Measurements from ENCODE around the gene CHD2.

The CHD2 gene

GRCh38 chr15:93012786-93013185 lies 112.7 kb downstream of the CHD2 start:
- Histone ChIP-seq H3F3A (ENCODE audit: control insufficient read depth, insufficient read depth) (no peaks in the 10 kb centered on the region), H3K9me2 (replicated peaks; ENCODE audit: control insufficient read depth, low read length) (no peaks in the 10 kb centered on the region), H3K79me2 (ENCODE audit: control insufficient read depth, low read length) (no peaks in the 10 kb centered on the region), H4K20me1 (ENCODE audit: control insufficient read depth, insufficient read depth, low read depth, low read length) (no peaks in the 10 kb centered on the region; the same call in 1 of the 2 replicates), H3K4me2 (ENCODE audit: low read length) (no peak overlapping the region), H3K27me3 (ENCODE audit: control insufficient read depth, low read length) (no peaks in the 10 kb centered on the region), H3K27ac (ENCODE audit: low read depth, low read length) (no peak overlapping the region), H3K4me1 (ENCODE audit: control insufficient read depth, low read length) (no peaks in the 10 kb centered on the region), H3K9me3 (ENCODE audit: control insufficient read depth, insufficient read depth, low read length) (no peaks in the 10 kb centered on the region), H3K4me3 (ENCODE audit: low read length) (no peak overlapping the region), H3K36me3 (ENCODE audit: control insufficient read depth, low read length) (peaks cover 90% of the 10 kb centered on the region)
- TF ChIP-seq CTCF (IDR thresholded peaks at IDR 0.05; ENCODE audit: low read depth, low read length, poor library complexity, severe bottlenecking) (no peak), EZH2phosphoT487 (IDR thresholded peaks at IDR 0.05; ENCODE audit: borderline replicate concordance, low read length) (no peak)

GRCh38 chr15:93017526-93017925 lies 117.4 kb downstream of the CHD2 start:
- Histone ChIP-seq H3K4me1 (ENCODE audit: control insufficient read depth, low read length) (no peaks in the 10 kb centered on the region), H3K9me2 (replicated peaks; ENCODE audit: control insufficient read depth, low read length) (no peaks in the 10 kb centered on the region), H3K27ac (ENCODE audit: low read depth, low read length) (no peak overlapping the region), H3K9me3 (ENCODE audit: control insufficient read depth, insufficient read depth, low read length) (no peaks in the 10 kb centered on the region), H3K36me3 (ENCODE audit: control insufficient read depth, low read length) (peaks cover 88% of the 10 kb centered on the region), H3F3A (ENCODE audit: control insufficient read depth, insufficient read depth) (no peaks in the 10 kb centered on the region), H4K20me1 (ENCODE audit: control insufficient read depth, insufficient read depth, low read depth, low read length) (no peaks in the 10 kb centered on the region; the same call in 1 of the 2 replicates), H3K4me3 (ENCODE audit: low read length) (no peak overlapping the region), H3K79me2 (ENCODE audit: control insufficient read depth, low read length) (no peaks in the 10 kb centered on the region), H3K27me3 (ENCODE audit: control insufficient read depth, low read length) (no peaks in the 10 kb centered on the region), H3K4me2 (ENCODE audit: low read length) (no peak overlapping the region)
- TF ChIP-seq CTCF (IDR thresholded peaks at IDR 0.05; ENCODE audit: low read depth, low read length, poor library complexity, severe bottlenecking) = no peak
- no peak for TF ChIP-seq EZH2phosphoT487 (IDR thresholded peaks at IDR 0.05; ENCODE audit: borderline replicate concordance, low read length)

GRCh38 chr15:93018574-93018973 lies 118.5 kb downstream of the CHD2 start:
- Histone ChIP-seq H3K4me2 (ENCODE audit: low read length) (no peak overlapping the region), H3K4me1 (ENCODE audit: control insufficient read depth, low read length) (no peaks in the 10 kb centered on the region), H3F3A (ENCODE audit: control insufficient read depth, insufficient read depth) (no peaks in the 10 kb centered on the region), H4K20me1 (ENCODE audit: control insufficient read depth, insufficient read depth, low read depth, low read length) (no peaks in the 10 kb centered on the region; the same call in 1 of the 2 replicates), H3K27ac (ENCODE audit: low read depth, low read length) (no peak overlapping the region), H3K9me2 (replicated peaks; ENCODE audit: control insufficient read depth, low read length) (no peaks in the 10 kb centered on the region), H3K79me2 (ENCODE audit: control insufficient read depth, low read length) (no peaks in the 10 kb centered on the region), H3K27me3 (ENCODE audit: control insufficient read depth, low read length) (no peaks in the 10 kb centered on the region), H3K9me3 (ENCODE audit: control insufficient read depth, insufficient read depth, low read length) (no peaks in the 10 kb centered on the region), H3K36me3 (ENCODE audit: control insufficient read depth, low read length) (peaks cover 88% of the 10 kb centered on the region), H3K4me3 (ENCODE audit: low read length) (no peak overlapping the region)
- no peak for TF ChIP-seq CTCF (IDR thresholded peaks at IDR 0.05; ENCODE audit: low read depth, low read length, poor library complexity, severe bottlenecking)
- TF ChIP-seq EZH2phosphoT487 (IDR thresholded peaks at IDR 0.05; ENCODE audit: borderline replicate concordance, low read length) = no peak
